Heart left ventricle (tissue), 16 donors: ENCODE data around the gene PRDM13. TPM values are rescaled to one million over a fixed set of nuclear protein-coding genes. Genes with fewer than 3 reads are reported as not detected.
"Not testable (repeated sequence)": the region's sequence is repeated elsewhere in the genome, so short reads cannot be mapped to it uniquely, and the experiment has no call there.

ENCODE experiments used
- ATAC-seq, 4 donors: fragments of 200-7000 bp; cut with Tn5 transposase; one replicate each; pipeline ENCODE4 v1.9.1; 2020 to 2022; ENCODE audit warnings: moderate library complexity in 4 of 4, mild to moderate bottlenecking in 3 of 4, moderate number of reproducible peaks in 1 of 4
- DNase-seq, 5 donors: peaks; one replicate each; pipeline ENCODE4 v3.0.0-alpha.2; 2020
- H3K27ac ChIP-seq, 12 donors: fragments of 200-600 bp; sonication (generic) in 4 of 12; one replicate each; pipeline versions ENCODE4 v1.5.0 to v1.8.0; 2016 to 2022; ENCODE audit warnings: mild to moderate bottlenecking in 2 of 12
- H3K27me3 ChIP-seq, 9 donors: fragments of 200-600 bp; sonication (generic) in 2 of 9; one replicate each; pipeline versions ENCODE4 v1.5.1 to v1.8.0; 2016 to 2022; ENCODE audit warnings: mild to moderate bottlenecking in 3 of 9
- H3K36me3 ChIP-seq, 9 donors: fragments of 200-600 bp; sonication (generic) in 2 of 9; one replicate each; pipeline versions ENCODE4 v1.5.0 to v1.8.0; 2018 to 2022; ENCODE audit warnings: mild to moderate bottlenecking in 2 of 9
- H3K4me1 ChIP-seq, 12 donors: fragments of 200-600 bp; sonication (generic) in 4 of 12; one replicate each; pipeline versions ENCODE4 v1.5.0 to v1.8.0; 2016 to 2022; ENCODE audit warnings: mild to moderate bottlenecking in 3 of 12
- H3K4me3 ChIP-seq, 12 donors: fragments of 200-600 bp; sonication (generic) in 4 of 12; one replicate each; pipeline versions ENCODE4 v1.5.0 to v1.8.0; 2017 to 2022; ENCODE audit warnings: mild to moderate bottlenecking in 9 of 12, moderate library complexity in 4 of 12
- H3K9me3 ChIP-seq, 12 donors: fragments of 200-600 bp; sonication (generic) in 4 of 12; one replicate each; pipeline versions ENCODE4 v1.5.0 to v1.8.0; 2016 to 2022; ENCODE audit warnings: mild to moderate bottlenecking in 1 of 12
- POLR2A ChIP-seq, 2 donors: fragments of 450-650 bp; IDR thresholded peaks; one replicate each; pipeline ENCODE4 v1.6.1; 2017; ENCODE audit warnings: antibody characterized with exemption in 2 of 2, mild to moderate bottlenecking in 2 of 2, moderate library complexity in 2 of 2
- WGBS, 4 donors: extraction: QIAGEN DNeasy Blood & Tissue Kit in 2 of 4; methylation state at CpG; one replicate each; pipeline versions ENCODE4 v1.1.5 to v1.1.7; 2013 to 2018; 5-methylcytosine and 5-hydroxymethylcytosine counted together
- intact Hi-C, 10 donors: fragments of 100-400 bp; cut with DNase I; formaldehyde crosslinking; loops; one replicate each; pipeline versions ENCODE4 v1.11.1 to v1.14.2; 2022
- polyA plus RNA-seq, 2 donors: library from polyadenylated mRNA; stranded (reverse); fragments of 200-250 nt; gene quantifications; one replicate each; pipeline ENCODE4 v1.2.3, GENCODE V29; 2013
- total RNA-seq, 9 donors: library from RNA; depleted of rRNA in 2 of 9; stranded (reverse); fragments of >200 nt in 2 of 9; fragmentation: NEBNext Ultra II Directional in 3 of 9; extraction: Animal tissue kit (Norgen Biotek cat#: 25700) in 3 of 9; gene quantifications; one replicate each; pipeline versions ENCODE4 v1.1.0 to v1.2.4, GENCODE V29; 2016 to 2023
- TF ChIP-seq, protein P1 (sequence below), 12 donors: fragments of 200-600 bp; sonication (generic) in 4 of 12; IDR thresholded peaks; one replicate each; pipeline versions ENCODE4 v1.5.0 to v1.8.0; 2018 to 2022; ENCODE audit warnings: antibody characterized with exemption in 12 of 12, mild to moderate bottlenecking in 5 of 12
- donor health status: ischemic (EF 13 %, LVEDD 7.1; RV severe dilation, severe dysfunction).
- donor health status: healthy with polysubstance abuse.
- donor health status: DM: no; HTN: yes; CAD: no.
- donor health status: DM: no; HTN: no; CAD: no.
- donor health status: ischemic (EF 25% LVEDD 6.9; RV normal size, moderate dysfunction).
- donor health status: ischemic (EF 25% LVEDD 5.7; RV mildly dilated, moderate dysfunction).
- donor health status: healthy.
- donor health status: DM: yes; HTN: yes; CAD: no.
- donor health status: ischemic (EF 35%, LVEDD 5.7; RV mildly dilated, moderate dysfunction).
- donor health status: nonischemic (EF 11% LVEDD 7.7; RV severe dilation, severe dysfunction).
- donor health status: DM: yes; HTN: yes; CAD: no.
- donor health status: PGD.
- donor health status: ischemic (EF 29% LVEDD 5.4; RV normal size, mild dysfunction).
- donor health status: nonischemic (EF 23%, LVEDD 6.1; RV moderate dilation, normal function).

The PRDM13 gene
- total and polyA plus RNA-seq, 11 donors, result not detected

DNA sequence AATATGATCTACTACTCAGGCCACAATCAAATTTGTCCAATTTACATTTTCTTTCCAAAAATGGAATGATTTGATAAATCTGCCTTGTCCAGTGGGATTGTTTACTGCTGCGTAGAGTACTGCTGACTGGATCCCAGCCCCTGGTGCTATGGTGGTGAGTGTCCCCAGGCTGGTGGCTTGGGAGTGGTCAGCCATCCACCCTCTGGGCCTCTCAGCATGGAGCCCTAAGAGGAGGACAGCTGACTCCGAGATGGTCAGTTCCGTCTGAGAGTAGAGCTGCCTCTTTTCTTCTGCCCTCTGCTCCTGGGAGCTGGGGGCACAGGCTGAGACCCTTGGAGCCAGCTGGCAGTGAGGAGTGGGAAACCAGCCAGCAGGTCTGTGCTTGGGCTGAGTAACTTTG is 22.7 kb downstream of the PRDM13 start:
- no peaks in the 10 kb centered on the region for H3K4me1 ChIP-seq
- peaks cover 0 to 7% (median 0%) of the 10 kb centered on the region in 12 donors for H3K9me3 ChIP-seq
- H3K4me3 ChIP-seq, result no peak overlapping the region
- TF ChIP-seq, protein P1, sequence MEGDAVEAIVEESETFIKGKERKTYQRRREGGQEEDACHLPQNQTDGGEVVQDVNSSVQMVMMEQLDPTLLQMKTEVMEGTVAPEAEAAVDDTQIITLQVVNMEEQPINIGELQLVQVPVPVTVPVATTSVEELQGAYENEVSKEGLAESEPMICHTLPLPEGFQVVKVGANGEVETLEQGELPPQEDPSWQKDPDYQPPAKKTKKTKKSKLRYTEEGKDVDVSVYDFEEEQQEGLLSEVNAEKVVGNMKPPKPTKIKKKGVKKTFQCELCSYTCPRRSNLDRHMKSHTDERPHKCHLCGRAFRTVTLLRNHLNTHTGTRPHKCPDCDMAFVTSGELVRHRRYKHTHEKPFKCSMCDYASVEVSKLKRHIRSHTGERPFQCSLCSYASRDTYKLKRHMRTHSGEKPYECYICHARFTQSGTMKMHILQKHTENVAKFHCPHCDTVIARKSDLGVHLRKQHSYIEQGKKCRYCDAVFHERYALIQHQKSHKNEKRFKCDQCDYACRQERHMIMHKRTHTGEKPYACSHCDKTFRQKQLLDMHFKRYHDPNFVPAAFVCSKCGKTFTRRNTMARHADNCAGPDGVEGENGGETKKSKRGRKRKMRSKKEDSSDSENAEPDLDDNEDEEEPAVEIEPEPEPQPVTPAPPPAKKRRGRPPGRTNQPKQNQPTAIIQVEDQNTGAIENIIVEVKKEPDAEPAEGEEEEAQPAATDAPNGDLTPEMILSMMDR (IDR thresholded peaks at IDR 0.05), result no peak
- no peak for TF ChIP-seq POLR2A (IDR thresholded peaks at IDR 0.05)
- no peak overlapping the region for H3K27ac ChIP-seq
- H3K27me3 ChIP-seq, result peaks cover 0 to 34% (median 2%) of the 10 kb centered on the region in 9 donors
- DNase-seq, result no peak
- intact Hi-C loops, result no loop called here
- no peaks in the 10 kb centered on the region for H3K36me3 ChIP-seq
- no peak for ATAC-seq
- 60 to 85% (median 68%) methylated on average over 3 of the region's 3 CpGs for WGBS, 4 donors

DNA sequence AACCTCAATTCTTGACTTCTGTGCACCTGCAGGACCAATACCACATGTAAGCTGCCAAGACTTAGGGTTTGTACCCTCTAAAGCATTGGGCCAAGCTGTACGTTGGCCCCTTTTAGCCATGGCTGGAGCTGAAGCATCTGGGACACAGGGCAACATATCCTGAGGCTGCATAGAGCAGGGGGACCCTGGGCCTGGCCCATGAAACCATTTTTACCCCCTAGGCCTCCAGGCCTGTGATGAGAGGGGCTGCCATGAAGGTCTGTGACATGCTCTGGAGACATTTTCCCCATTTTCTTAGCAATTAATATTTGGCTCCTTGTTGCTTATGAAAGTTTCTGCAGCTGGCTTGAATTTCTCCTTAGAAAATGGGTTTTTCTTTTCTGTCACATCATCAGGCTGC is 31.0 kb downstream of the PRDM13 start:
- 25 to 43% (median 35%) methylated on average over 1 of the region's 1 CpG for WGBS, 4 donors
- Histone ChIP-seq H3K4me3 (no peak overlapping the region), H3K4me1 (no peaks in the 10 kb centered on the region), H3K36me3 (no peaks in the 10 kb centered on the region), H3K27ac (no peak overlapping the region), H3K9me3 (peaks cover 0 to 18% (median 5%) of the 10 kb centered on the region in 12 donors), H3K27me3 (peaks cover 0 to 40% (median 3%) of the 10 kb centered on the region in 9 donors)
- ATAC-seq (no peak), DNase-seq (no peak)
- TF ChIP-seq, protein P1 (IDR thresholded peaks at IDR 0.05), result no peak
- no peak for TF ChIP-seq POLR2A (IDR thresholded peaks at IDR 0.05)
- intact Hi-C loops, result no loop called here

DNA sequence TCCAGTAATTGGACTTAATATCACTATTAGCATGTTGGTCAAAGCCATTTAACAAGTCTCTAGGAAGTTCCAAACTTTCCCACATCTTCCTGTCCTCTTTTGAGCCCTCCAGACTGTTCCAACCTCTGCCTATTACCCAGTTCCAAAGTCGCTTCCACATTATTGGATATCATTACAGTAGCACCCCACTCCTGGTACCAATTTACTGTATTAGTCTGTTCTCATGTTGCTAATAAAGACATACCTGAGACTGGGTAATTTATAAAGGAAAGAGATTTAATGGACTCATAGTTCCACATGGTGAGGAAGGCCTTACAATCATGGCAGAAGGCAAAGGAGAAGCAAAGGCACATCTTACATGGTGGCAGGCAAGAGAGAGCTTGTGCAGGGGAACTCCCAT is 31.7 kb downstream of the PRDM13 start:
- peaks cover 0 to 18% (median 5%) of the 10 kb centered on the region in 12 donors for H3K9me3 ChIP-seq
- intact Hi-C loops, ATAC-seq, H3K27ac ChIP-seq, H3K4me3 ChIP-seq, H3K36me3 ChIP-seq, H3K4me1 ChIP-seq, DNase-seq: not testable (repeated sequence)
- peaks cover 0 to 40% (median 3%) of the 10 kb centered on the region in 9 donors for H3K27me3 ChIP-seq
- WGBS, 4 donors, result 82 to 95% (median 87%) methylated on average over 1 of the region's 1 CpG

DNA sequence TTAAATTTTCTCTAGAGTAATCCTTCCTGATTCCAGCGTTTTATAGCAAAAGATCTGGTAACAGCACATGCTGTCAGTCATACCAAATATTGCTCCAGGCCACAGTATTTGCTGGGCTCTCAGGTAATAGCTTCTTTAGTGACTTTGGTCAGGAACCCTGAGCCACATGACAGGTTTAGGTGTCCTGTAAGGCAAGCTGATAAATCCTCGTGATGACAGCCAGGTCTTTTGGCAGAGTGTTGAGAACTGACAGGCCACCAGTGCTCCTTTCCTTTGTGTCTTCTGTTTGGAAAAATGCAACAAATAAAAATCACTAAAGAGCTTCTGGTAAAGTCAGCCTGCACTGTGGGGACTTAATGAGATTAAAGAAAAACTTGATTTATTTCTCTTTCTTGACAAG is 34.6 kb downstream of the PRDM13 start:
- no peak overlapping the region for H3K4me3 ChIP-seq
- no peaks in the 10 kb centered on the region for H3K4me1 ChIP-seq
- TF ChIP-seq POLR2A (IDR thresholded peaks at IDR 0.05), result no peak
- TF ChIP-seq, protein P1 (IDR thresholded peaks at IDR 0.05), result no peak
- no peak for ATAC-seq
- no peak for DNase-seq
- 22 to 32% (median 28%) methylated on average over 2 of the region's 2 CpGs for WGBS, 4 donors
- H3K27me3 ChIP-seq, result peaks cover 0 to 36% (median 5%) of the 10 kb centered on the region in 9 donors
- no peak overlapping the region for H3K27ac ChIP-seq
- no peaks in the 10 kb centered on the region for H3K36me3 ChIP-seq
- H3K9me3 ChIP-seq, result peaks cover 0 to 18% (median 5%) of the 10 kb centered on the region in 12 donors
- intact Hi-C loops, result no loop called here

DNA sequence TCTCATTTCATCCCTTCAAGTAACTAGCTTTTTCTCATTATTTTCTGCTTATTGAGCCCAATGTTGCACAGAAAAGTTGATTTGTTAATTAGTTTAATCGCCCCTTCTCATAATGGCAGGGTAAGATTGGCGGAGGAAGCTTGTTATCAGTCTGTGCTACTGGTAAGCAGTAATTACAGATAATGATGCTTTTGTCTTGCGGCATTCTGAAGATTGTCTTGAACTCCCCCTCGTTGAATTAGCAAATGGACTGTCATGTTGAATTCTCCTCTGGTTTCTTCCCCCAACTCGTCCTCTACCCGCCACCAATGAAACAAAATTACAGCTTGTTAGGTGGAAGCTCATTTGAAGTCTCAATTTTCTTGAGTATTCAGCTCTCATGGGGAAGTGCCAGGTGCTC is 39.4 kb downstream of the PRDM13 start:
- H3K36me3 ChIP-seq, result no peaks in the 10 kb centered on the region
- ATAC-seq (no peak), DNase-seq (no peak)
- no peaks in the 10 kb centered on the region for H3K4me1 ChIP-seq
- intact Hi-C loops, result no loop called here
- no peaks in the 10 kb centered on the region for H3K9me3 ChIP-seq
- WGBS, 4 donors, result 54 to 62% (median 56%) methylated on average over 6 of the region's 6 CpGs
- H3K4me3 ChIP-seq, result no peak overlapping the region
- H3K27ac ChIP-seq, result no peak overlapping the region
- TF ChIP-seq, protein P1 (IDR thresholded peaks at IDR 0.05), result no peak
- TF ChIP-seq POLR2A (IDR thresholded peaks at IDR 0.05), result no peak
- peaks cover 0 to 45% (median 5%) of the 10 kb centered on the region in 9 donors for H3K27me3 ChIP-seq

DNA sequence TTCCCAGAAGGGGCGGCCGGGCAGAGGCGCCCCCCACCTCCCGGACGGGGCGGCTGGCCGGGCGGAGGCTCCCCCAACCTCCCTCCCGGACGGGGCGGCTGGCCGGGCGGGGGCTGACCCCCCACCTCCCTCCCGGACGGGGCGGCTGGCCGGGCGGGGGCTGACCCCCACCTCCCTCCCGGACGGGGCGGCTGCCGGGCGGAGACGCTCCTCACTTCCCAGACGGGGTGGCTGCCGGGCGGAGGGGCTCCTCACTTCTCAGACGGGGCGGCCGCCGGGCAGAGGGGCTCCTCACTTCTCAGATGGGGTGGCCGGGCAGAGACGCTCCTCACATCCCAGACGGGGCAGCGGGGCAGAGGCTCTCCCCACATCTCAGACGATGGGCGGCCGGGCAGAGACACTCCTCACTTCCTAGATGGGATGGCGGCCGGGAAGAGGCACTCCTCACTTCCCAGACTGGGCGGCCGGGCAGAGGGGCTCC is 43.5 kb downstream of the PRDM13 start:
- H3K36me3 ChIP-seq, H3K27ac ChIP-seq, ATAC-seq, H3K9me3 ChIP-seq, H3K4me3 ChIP-seq, intact Hi-C loops, DNase-seq, H3K4me1 ChIP-seq: not testable (repeated sequence)
- peaks cover 0 to 28% (median 0%) of the 10 kb centered on the region in 9 donors for H3K27me3 ChIP-seq
- WGBS, 4 donors, result 89 to 96% (median 92%) methylated on average over 7 to 30 of the region's 42 CpGs; no CpG with 5 or more reads in 1 of the 4 donors
